Upper lobe of left lung (tissue), 6 donors: ENCODE results near the gene CKS2. TPM values are rescaled to one million over a fixed set of nuclear protein-coding genes. Genes with fewer than 3 reads are reported as not detected.
A peak's percentile ranks its signal among the peaks of the same experiment; 100 is the strongest.

Experiments used
- ATAC-seq, 2 donors: fragments of 200-7000 bp; cut with Tn5 transposase; one replicate each; pipeline ENCODE4 v1.9.1; 2022; ENCODE audit warnings: mild to moderate bottlenecking in 2 of 2, moderate library complexity in 2 of 2; ENCODE audit not compliant: low FRiP score in 2 of 2
- DNase-seq, 2 donors: peaks; one replicate each; pipeline ENCODE4 v3.0.0-alpha.2; 2019 to 2020
- H3K27ac ChIP-seq, 4 donors: fragments of 200-600 bp; sonication (generic); one replicate each; pipeline ENCODE4 v1.5.1; 2016 to 2019
- H3K27me3 ChIP-seq, 4 donors: fragments of 200-600 bp; sonication (generic); one replicate each; pipeline ENCODE4 v1.5.1; 2017 to 2019
- H3K36me3 ChIP-seq, 4 donors: fragments of 200-600 bp; sonication (generic); one replicate each; pipeline ENCODE4 v1.5.1; 2016 to 2019
- H3K4me1 ChIP-seq, 4 donors: fragments of 200-600 bp; sonication (generic); one replicate each; pipeline ENCODE4 v1.5.1; 2018 to 2019
- H3K4me3 ChIP-seq, 4 donors: fragments of 200-600 bp; sonication (generic); one replicate each; pipeline ENCODE4 v1.5.1; 2017 to 2019; ENCODE audit warnings: mild to moderate bottlenecking in 2 of 4, moderate library complexity in 1 of 4
- H3K9me3 ChIP-seq, 4 donors: fragments of 200-600 bp; sonication (generic); one replicate each; pipeline ENCODE4 v1.5.1; 2018 to 2019
- CTCF ChIP-seq, 6 experiments: fragments of 450-650 bp in 4 of 6; fragments of 200-600 bp in 2 of 6; sonication (generic) in 2 of 6; IDR thresholded peaks; one replicate each; pipeline ENCODE4 v1.5.1; 2016 to 2019; ENCODE audit warnings: antibody characterized with exemption in 6 of 6
- EP300 ChIP-seq, 4 donors: sonication (generic); formaldehyde crosslinking; IDR thresholded peaks; one replicate each; pipeline ENCODE4 v1.5.1; 2017; ENCODE audit warnings: antibody characterized with exemption in 4 of 4, control low read depth in 2 of 4
- POLR2A ChIP-seq, 4 donors: fragments of 450-650 bp; IDR thresholded peaks; one replicate each; pipeline ENCODE4 v1.5.1; 2016 to 2017; ENCODE audit warnings: antibody characterized with exemption in 4 of 4, mild to moderate bottlenecking in 2 of 4
- POLR2AphosphoS5 ChIP-seq, 2 donors: sonication (generic); formaldehyde crosslinking; IDR thresholded peaks; one replicate each; pipeline ENCODE4 v1.5.1; 2017; ENCODE audit warnings: antibody characterized with exemption in 2 of 2
- whole genome bisulfite sequencing, 2 donors: methylation state at CpG; one replicate each; pipeline ENCODE4 v1.1.5; 2017 to 2018; 5-methylcytosine and 5-hydroxymethylcytosine counted together
- total RNA-seq, 6 donors: library from RNA; depleted of rRNA in 4 of 6; stranded (reverse); fragments of >200 nt in 4 of 6; gene quantifications; one replicate each; pipeline versions ENCODE4 v1.1.0 to v1.2.1, GENCODE V29; 2016 to 2021
- donor health status: DM: no; HTN: no; CAD: no; lungs with moderate emphysema.
- donor health status: DM: no; HTN: yes; CAD: no; lungs with severe emphysema.

Gene CKS2
- total RNA-seq, 6 donors from 2014 or later = 13.0 to 107 (median 22.7) TPM

GRCh38 chr9:89361816-89362646 is 51.0 kb downstream of the CKS2 start:
- no peaks in the 10 kb centered on the region for H3K27me3 ChIP-seq
- H3K9me3 ChIP-seq = no peaks in the 10 kb centered on the region
- TF ChIP-seq POLR2A (IDR thresholded peaks at IDR 0.05) (no peak), EP300 (IDR thresholded peaks at IDR 0.05) (no peak), CTCF (IDR thresholded peaks at IDR 0.05) (no peak), POLR2AphosphoS5 (IDR thresholded peaks at IDR 0.05) (no peak)
- peaks cover 12 to 35% (median 17%) of the 10 kb centered on the region in 4 donors for H3K4me1 ChIP-seq
- no peak overlapping the region for H3K27ac ChIP-seq
- H3K4me3 ChIP-seq = no peak overlapping the region
- ATAC-seq = no peak
- WGBS, 2 donors = 92 to 97% methylated on average over 5 to 9 of the region's 9 CpGs
- no peak for DNase-seq
- peaks cover 21 to 59% (median 51%) of the 10 kb centered on the region in 4 donors for H3K36me3 ChIP-seq

DNA sequence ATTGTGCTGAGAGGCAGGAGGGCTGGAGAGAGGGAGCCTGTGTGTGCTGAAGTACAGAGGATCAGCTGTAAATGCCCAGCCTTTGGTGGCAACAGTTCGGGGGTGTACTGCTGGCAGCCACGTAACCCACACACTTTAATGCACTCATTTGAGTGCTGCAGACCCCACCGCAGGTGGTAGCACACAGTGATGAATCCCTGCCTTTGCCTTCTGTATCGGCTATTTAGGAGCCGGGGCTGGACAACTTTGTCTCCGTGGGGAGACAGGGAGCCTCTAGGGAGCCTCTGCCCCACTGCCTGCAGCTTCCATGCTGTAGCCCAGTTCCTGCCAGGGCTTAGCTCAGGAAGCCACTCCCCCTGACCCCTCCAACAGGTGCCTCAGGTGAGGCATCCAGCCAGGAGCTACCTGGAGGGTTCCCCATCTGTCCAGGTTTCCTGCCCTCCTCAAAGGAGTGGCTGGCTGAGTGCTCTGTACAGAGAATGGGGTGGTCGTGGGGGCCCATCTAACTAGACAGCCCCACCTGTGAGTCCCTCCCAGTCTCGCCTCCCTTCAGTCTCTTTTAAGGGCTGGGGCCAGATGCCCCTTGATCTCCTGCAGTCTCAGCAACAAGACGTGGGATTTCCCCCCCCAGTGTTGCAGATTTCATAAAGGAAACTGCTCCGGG is 51.8 kb downstream of the CKS2 start:
- no peaks in the 10 kb centered on the region for H3K9me3 ChIP-seq
- H3K27ac ChIP-seq = no peak overlapping the region
- DNase-seq (no peak), ATAC-seq (no peak)
- H3K4me3 ChIP-seq = no peak overlapping the region
- TF ChIP-seq POLR2AphosphoS5 (IDR thresholded peaks at IDR 0.05) (no peak), CTCF (IDR thresholded peaks at IDR 0.05) (no peak), EP300 (IDR thresholded peaks at IDR 0.05) (no peak), POLR2A (IDR thresholded peaks at IDR 0.05) (no peak)
- H3K27me3 ChIP-seq = no peaks in the 10 kb centered on the region
- 81 to 88% methylated on average over 10 of the region's 10 CpGs for WGBS, 2 donors
- H3K36me3 ChIP-seq = peaks cover 20 to 51% (median 44%) of the 10 kb centered on the region in 4 donors
- H3K4me1 ChIP-seq = peaks cover 12 to 35% (median 17%) of the 10 kb centered on the region in 4 donors

- Histone ChIP-seq H3K27me3 (no peaks in the 10 kb centered on the region), H3K4me3 (no peak overlapping the region), H3K27ac (no peak overlapping the region), H3K36me3 (peaks cover 15 to 46% (median 38%) of the 10 kb centered on the region in 4 donors), H3K9me3 (no peaks in the 10 kb centered on the region), H3K4me1 (peaks cover 12 to 35% (median 17%) of the 10 kb centered on the region in 4 donors)
- DNase-seq (no peak), ATAC-seq (no peak)
- WGBS, 2 donors = 89 to 95% methylated on average over 6 of the region's 6 CpGs
- TF ChIP-seq CTCF (IDR thresholded peaks at IDR 0.05) = no peak
- no peak for TF ChIP-seq POLR2A (IDR thresholded peaks at IDR 0.05)
- no peak for TF ChIP-seq POLR2AphosphoS5 (IDR thresholded peaks at IDR 0.05)
- TF ChIP-seq EP300 (IDR thresholded peaks at IDR 0.05) = no peak
Observed at GRCh38 chr9:89363311-89363670, 52.3 kb downstream of the CKS2 start.

DNA sequence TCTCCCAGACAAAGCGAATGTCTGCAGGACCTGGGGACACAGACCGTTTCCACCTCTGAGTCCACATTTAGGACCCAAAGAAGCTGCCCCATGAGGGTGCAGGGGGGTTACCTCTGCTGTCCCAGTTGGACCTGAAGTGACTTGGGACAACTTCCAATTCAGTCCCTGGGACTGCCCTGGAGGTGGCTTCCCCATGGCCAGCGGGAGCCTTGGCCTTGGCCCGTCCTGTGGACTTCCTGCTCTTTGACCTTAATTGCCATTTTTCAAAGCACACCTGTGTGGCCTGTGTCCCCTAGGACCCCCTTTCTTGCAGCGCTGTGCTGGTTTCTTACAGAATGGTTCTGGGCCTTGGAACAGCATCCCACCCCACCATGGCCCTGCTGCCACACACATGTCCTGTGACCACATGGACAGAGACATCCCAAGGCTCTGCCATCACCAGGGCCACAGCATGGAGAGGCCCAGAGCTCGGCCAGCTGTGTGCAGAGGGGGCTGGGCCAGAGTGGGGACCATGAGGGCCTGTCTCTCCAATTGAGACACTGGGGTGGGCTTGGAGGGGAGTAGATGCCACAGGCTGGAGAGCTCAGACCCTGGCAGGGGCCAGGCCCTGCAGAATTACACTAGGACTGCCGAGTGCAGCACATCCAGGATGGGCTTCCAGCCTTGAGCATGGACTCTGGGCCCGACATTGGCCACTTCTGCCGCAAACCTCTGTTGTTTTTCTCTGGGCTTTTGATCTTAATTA is 53.1 kb downstream of the CKS2 start:
- no peak for TF ChIP-seq CTCF (IDR thresholded peaks at IDR 0.05)
- ATAC-seq = peak in 1 of 2 donors; percentile 16
- 85 to 93% methylated on average over 7 to 9 of the region's 9 CpGs for WGBS, 2 donors
- Histone ChIP-seq H3K4me1 (peaks cover 12 to 27% (median 15%) of the 10 kb centered on the region in 4 donors), H3K9me3 (no peaks in the 10 kb centered on the region), H3K27ac (no peak overlapping the region), H3K36me3 (peaks cover 9 to 38% (median 30%) of the 10 kb centered on the region in 4 donors), H3K27me3 (no peaks in the 10 kb centered on the region), H3K4me3 (no peak overlapping the region)
- no peak for DNase-seq
